Progenitor cell of endocrine pancreas (in vitro differentiated cells): ENCODE data around the gene FBXO48. TPM values are rescaled to one million over a fixed set of nuclear protein-coding genes. Genes with fewer than 3 reads are reported as not detected.

Experiments used
- DNase-seq: peaks from one replicate; pipeline ENCODE4 v3.0.0; 2021; ENCODE audit warnings: low spot score; ENCODE audit not compliant: unreplicated experiment
- H3K27ac Mint-ChIP-seq: 2 replicates; pipeline ENCODE4 v1.8.0; 2021; ENCODE audit warnings: mild to moderate bottlenecking, moderate library complexity, mixed read lengths
- H3K27me3 Mint-ChIP-seq: 2 replicates; pipeline ENCODE4 v1.8.0; 2021; ENCODE audit warnings: mixed read lengths
- H3K36me3 Mint-ChIP-seq: 2 replicates; pipeline ENCODE4 v1.8.0; 2022; ENCODE audit warnings: mixed read lengths; ENCODE audit not compliant: insufficient read depth
- H3K4me1 Mint-ChIP-seq: 2 replicates; pipeline ENCODE4 v1.8.0; 2021; ENCODE audit warnings: low read depth, mixed read lengths
- H3K4me3 Mint-ChIP-seq: 2 replicates; pipeline ENCODE4 v1.8.0; 2021; ENCODE audit warnings: low read depth, mild to moderate bottlenecking, moderate library complexity, mixed read lengths
- H3K9me3 Mint-ChIP-seq: 2 replicates; pipeline ENCODE4 v1.8.0; 2021; ENCODE audit warnings: low read depth, mixed read lengths
- CTCF ChIP-seq: fragments of 200-600 bp; sonication (generic); IDR thresholded peaks from one replicate; pipeline ENCODE4 v1.5.0; 2021; ENCODE audit warnings: antibody characterized with exemption, mild to moderate bottlenecking; ENCODE audit not compliant: unreplicated experiment
- total RNA-seq: library from RNA; stranded (reverse); gene quantifications from 2 replicates; pipeline ENCODE4 v1.2.1, GENCODE V29; 2021

FBXO48 gene
- total RNA-seq, 1 donor from 2014 or later = 1.5 TPM

- H3K4me1 Mint-ChIP-seq = no peaks in the 10 kb centered on the region
- no peaks in the 10 kb centered on the region for H3K9me3 Mint-ChIP-seq
- no peaks in the 10 kb centered on the region for H3K36me3 Mint-ChIP-seq
Measured at GRCh38 chr2:68429311-68429826, 37.7 kb downstream of the FBXO48 start.

GRCh38 chr2:68428746-68429145 lies 38.3 kb downstream of the FBXO48 start:
- H3K4me1 Mint-ChIP-seq = no peaks in the 10 kb centered on the region
- H3K36me3 Mint-ChIP-seq = no peaks in the 10 kb centered on the region
- no peak for TF ChIP-seq CTCF
- no peaks in the 10 kb centered on the region for H3K9me3 Mint-ChIP-seq
- H3K27me3 Mint-ChIP-seq = peaks cover 20% of the 10 kb centered on the region
- H3K27ac Mint-ChIP-seq = no peak overlapping the region
- DNase-seq = no peak
- H3K4me3 Mint-ChIP-seq = no peak overlapping the region

More at GRCh38 chr2:68429311-68429826, 37.7 kb downstream of the FBXO48 start:
- no peak for DNase-seq
- Mint-ChIP-seq H3K27me3 (peaks cover 20% of the 10 kb centered on the region), H3K4me3 (no peak overlapping the region), H3K27ac (no peak overlapping the region)
- TF ChIP-seq CTCF = no peak

GRCh38 chr2:68428126-68428525 lies 39.0 kb downstream of the FBXO48 start:
- Mint-ChIP-seq H3K27ac (no peak overlapping the region), H3K27me3 (peaks cover 20% of the 10 kb centered on the region)
- DNase-seq = no peak

GRCh38 chr2:68426848-68427579 lies 40.1 kb downstream of the FBXO48 start:
- TF ChIP-seq CTCF = no peak
- Mint-ChIP-seq H3K27ac (no peak overlapping the region), H3K27me3 (peaks cover 17% of the 10 kb centered on the region), H3K36me3 (no peaks in the 10 kb centered on the region), H3K4me1 (no peaks in the 10 kb centered on the region), H3K4me3 (no peak overlapping the region), H3K9me3 (no peaks in the 10 kb centered on the region)
- DNase-seq = no peak

More at GRCh38 chr2:68428126-68428525, 39.0 kb downstream of the FBXO48 start:
- Mint-ChIP-seq H3K9me3 (no peaks in the 10 kb centered on the region), H3K4me3 (no peak overlapping the region), H3K36me3 (no peaks in the 10 kb centered on the region), H3K4me1 (no peaks in the 10 kb centered on the region)
- TF ChIP-seq CTCF = no peak

- TF ChIP-seq CTCF = no peak
- peaks cover 23% of the 10 kb centered on the region for H3K27me3 Mint-ChIP-seq
- H3K4me3 Mint-ChIP-seq = no peak overlapping the region
- no peak for DNase-seq
- H3K36me3 Mint-ChIP-seq = no peaks in the 10 kb centered on the region
- H3K27ac Mint-ChIP-seq = no peak overlapping the region
- H3K9me3 Mint-ChIP-seq = no peaks in the 10 kb centered on the region
- no peaks in the 10 kb centered on the region for H3K4me1 Mint-ChIP-seq
Measured at GRCh38 chr2:68426446-68426845, 40.6 kb downstream of the FBXO48 start.
